Esophagus muscularis mucosa (tissue), 4 donors: ENCODE results near the gene COL8A2.

Experiments
- CTCF ChIP-seq, 3 experiments: fragments of 200-600 bp in 2 of 3; fragments of 450-650 bp in 1 of 3; sonication (generic) in 2 of 3; IDR thresholded peaks; one replicate each; pipeline ENCODE4 v1.5.1; 2017 to 2019; ENCODE audit warnings: antibody characterized with exemption in 3 of 3, mild to moderate bottlenecking in 2 of 3, moderate library complexity in 1 of 3
- EP300 ChIP-seq: sonication (generic); formaldehyde crosslinking; IDR thresholded peaks from one replicate; pipeline ENCODE4 v1.6.1; 2017; ENCODE audit warnings: antibody characterized with exemption
- POLR2A ChIP-seq: fragments of 450-650 bp; IDR thresholded peaks from one replicate; pipeline ENCODE4 v1.6.1; 2017; ENCODE audit warnings: antibody characterized with exemption, moderate library complexity, mild to moderate bottlenecking, low read depth
- POLR2AphosphoS5 ChIP-seq, 2 donors: sonication (generic); formaldehyde crosslinking; IDR thresholded peaks; one replicate each; pipeline ENCODE4 v1.6.1; 2017; ENCODE audit warnings: antibody characterized with exemption in 2 of 2

- no peak for TF ChIP-seq CTCF (IDR thresholded peaks at IDR 0.05)
- no peak for TF ChIP-seq POLR2AphosphoS5 (IDR thresholded peaks at IDR 0.05)
- no peak for TF ChIP-seq POLR2A
- no peak for TF ChIP-seq EP300
Observed at GRCh38 chr1:36087233-36088123, 37.5 kb downstream of the COL8A2 start.
